Endothelial cell of umbilical vein (primary cell): ENCODE data around the gene SLC22A23. TPM values are rescaled to one million over a fixed set of nuclear protein-coding genes. Genes with fewer than 3 reads are reported as not detected.

Experiments
- BruUV-seq: library from RNA; stranded (reverse); fragments of 400-500 nt; replicated peaks from 2 replicates; lab custom pipeline; 2021; lab: Mats Ljungman, UMichigan
- CTCF ChIA-PET: fragments of 300-600, 350-600 bp; sonication (Branson Sonifier 250); formaldehyde crosslinking; loops from one replicate; lab custom pipeline; 2021; ENCODE audit warnings: antibody characterized with exemption, inconsistent platforms; lab: Charles Lee
- POLR2A ChIA-PET: fragments of 300-600, 350-600 bp; sonication (Branson Sonifier 250); formaldehyde crosslinking; loops from one replicate; lab custom pipeline; 2021; ENCODE audit warnings: antibody characterized with exemption, inconsistent platforms; lab: Charles Lee
- DNase-seq: peaks from one replicate; pipeline ENCODE4 v3.0.0-alpha.2; 2011; ENCODE audit warnings: low read depth, low spot score
- FAIRE-seq: peaks from 2 replicates; lab custom pipeline; 2011; peaks lifted over from hg19 to GRCh38; lab: Jason Lieb, UNC
- H2AFZ ChIP-seq: 2 replicates; pipeline ENCODE4 v1.6.0; 2012; ENCODE audit warnings: low read depth, low read length, control low read depth, inconsistent platforms
- H3K27ac ChIP-seq: 2 replicates; pipeline ENCODE4 v1.5.1; 2011; ENCODE audit warnings: low read depth, mild to moderate bottlenecking, control low read depth, low read length, moderate library complexity; ENCODE audit not compliant: insufficient read depth
- H3K27me3 ChIP-seq, 2 experiments: 2 replicates each; pipeline versions ENCODE4 v1.6.0 to v1.6.1; 2011; ENCODE audit warnings: low read length in 2 of 2, mixed read lengths in 1 of 2; ENCODE audit not compliant: control insufficient read depth in 2 of 2, insufficient read depth in 2 of 2
- H3K36me3 ChIP-seq, 2 experiments: 2 replicates in 1 of 2; 3 replicates in 1 of 2; pipeline ENCODE4 v1.5.1; 2011; ENCODE audit warnings: low read length in 2 of 2, mild to moderate bottlenecking in 1 of 2, moderate library complexity in 1 of 2; ENCODE audit not compliant: control insufficient read depth in 2 of 2, insufficient read depth in 2 of 2; ENCODE audit errors: extremely low read depth in 1 of 2
- H3K4me1 ChIP-seq: 3 replicates; pipeline ENCODE4 v1.5.1; 2011; ENCODE audit warnings: mild to moderate bottlenecking, low read length; ENCODE audit not compliant: control insufficient read depth, insufficient read depth; ENCODE audit errors: extremely low read depth
- H3K4me2 ChIP-seq: 2 replicates; pipeline ENCODE4 v1.6.1; 2011; ENCODE audit warnings: low read length, control low read depth, mixed read lengths; ENCODE audit not compliant: insufficient read depth
- H3K4me3 ChIP-seq, 3 experiments: fragments of 200-600 bp in 1 of 3; sonication (generic), shearing (Covaris generic) in 1 of 3; replicated peaks in 1 of 3; 2 replicates each; pipeline ENCODE4 v1.5.1; 2011 to 2016; ENCODE audit warnings: control low read depth in 3 of 3, low read length in 3 of 3, mild to moderate bottlenecking in 2 of 3, inconsistent platforms in 1 of 3, low read depth in 1 of 3, moderate library complexity in 1 of 3; ENCODE audit not compliant: insufficient read depth in 1 of 3
- H3K79me2 ChIP-seq: 2 replicates; pipeline ENCODE4 v1.6.0; 2012; ENCODE audit warnings: low read length, inconsistent platforms; ENCODE audit not compliant: control insufficient read depth, insufficient read depth
- H3K9ac ChIP-seq: replicated peaks from 2 replicates; pipeline ENCODE3; 2011; ENCODE audit warnings: low read length, control low read depth; ENCODE audit not compliant: insufficient read depth; ENCODE audit errors: extremely low read depth
- H3K9me1 ChIP-seq: replicated peaks from 3 replicates; pipeline ENCODE4 v1.6.0; 2011; ENCODE audit warnings: mild to moderate bottlenecking, low read length; ENCODE audit not compliant: control insufficient read depth, insufficient read depth; ENCODE audit errors: extremely low read depth
- H3K9me3 ChIP-seq: replicated peaks from 2 replicates; pipeline ENCODE4 v1.5.1; 2012; ENCODE audit warnings: low read length, inconsistent platforms; ENCODE audit not compliant: control insufficient read depth, insufficient read depth
- H4K20me1 ChIP-seq: replicated peaks from 2 replicates; pipeline ENCODE3; 2011; ENCODE audit warnings: mild to moderate bottlenecking, low read length; ENCODE audit not compliant: control insufficient read depth, insufficient read depth; ENCODE audit errors: extremely low read depth
- FOS ChIP-seq: IDR thresholded peaks from 2 replicates; pipeline ENCODE4 v1.6.1; 2011; ENCODE audit warnings: mild to moderate bottlenecking, low read length, moderate library complexity, borderline replicate concordance; ENCODE audit not compliant: insufficient read depth
- GATA2 ChIP-seq: IDR thresholded peaks from 2 replicates; pipeline ENCODE4 v1.7.0; 2011; ENCODE audit warnings: low read depth, mild to moderate bottlenecking, moderate library complexity, mixed read lengths, low read length; ENCODE audit not compliant: insufficient read length, insufficient read depth
- JUN ChIP-seq: IDR thresholded peaks from 2 replicates; pipeline ENCODE4 v1.6.1; 2011; ENCODE audit warnings: borderline replicate concordance, low read depth; ENCODE audit not compliant: insufficient read length, insufficient read depth
- MAX ChIP-seq: IDR thresholded peaks from 2 replicates; pipeline ENCODE4 v1.6.1; 2011; ENCODE audit not compliant: insufficient read depth, insufficient read length
- POLR2AphosphoS5 ChIP-seq: IDR thresholded peaks from 2 replicates; pipeline ENCODE4 v1.6.1; 2012; ENCODE audit warnings: low read depth, mild to moderate bottlenecking, control low read depth, low read length, moderate library complexity; ENCODE audit not compliant: insufficient read depth
- dilution Hi-C: fragments of 300-500 bp; cut with MboI; formaldehyde crosslinking; loops from one replicate; pipeline ENCODE4 v1.15.0; 2019; ENCODE audit warnings: low sequenced_read_pairs; ENCODE audit not compliant: extremely low pct_ligation_motif_present
- intact Hi-C: fragments of 100-400 bp; cut with micrococcal nuclease; formaldehyde crosslinking; loops from one replicate; pipeline ENCODE4 v1.10.0; 2022
- polyA plus RNA-seq, 4 experiments: library from polyadenylated mRNA; depleted of rRNA in 3 of 4; stranded (reverse) in 3 of 4; unstranded in 1 of 4; fragments of >200 nt; gene quantifications; 2 replicates each; pipeline versions ENCODE4 v1.2.1 to v1.2.3, GENCODE V29; 2011 to 2012; ENCODE audit warnings: missing spikeins in 1 of 4
- total RNA-seq: library from RNA; stranded (reverse); gene quantifications from 2 replicates; pipeline ENCODE4 v1.2.3, GENCODE V29; 2021
- TF ChIP-seq, protein P1 (sequence below), 2 donors: IDR thresholded peaks; 1 replicate in 1 of 2; 2 replicates in 1 of 2; pipeline ENCODE4 v1.5.1; 2011; ENCODE audit warnings: low read length in 2 of 2, mild to moderate bottlenecking in 2 of 2, moderate library complexity in 2 of 2, control low read depth in 1 of 2, inconsistent platforms in 1 of 2, low read depth in 1 of 2; ENCODE audit not compliant: insufficient read depth in 1 of 2; ENCODE audit errors: extremely low read depth in 1 of 2

The SLC22A23 gene
- total and polyA plus RNA-seq, 2 donors (not counting 3 experiments of a cell fraction or from before 2014, with no cell fraction given), result 4.2 to 14.3 TPM

- ChIA-PET CTCF (no interaction called here), POLR2A (interaction anchor here (1.2 kb wide), 1 partner anchor 69 kb away, joined by 3 read pairs; no protein-coding TSS in a partner anchor)
- Histone ChIP-seq H3K27ac (no peak overlapping the region), H3K4me2 (no peak overlapping the region), H3K9ac (no peak overlapping the region), H3K79me2 (no peaks in the 10 kb centered on the region), H3K9me3 (no peaks in the 10 kb centered on the region), H2AFZ (no peak overlapping the region), H3K4me1 (peaks cover 6% of the 10 kb centered on the region), H3K27me3 (no peaks in the 10 kb centered on the region), H4K20me1 (no peaks in the 10 kb centered on the region), H3K9me1 (no peaks in the 10 kb centered on the region), H3K36me3 (no peaks in the 10 kb centered on the region), H3K4me3 (no peak overlapping the region)
- TF ChIP-seq JUN, result no peak
- TF ChIP-seq, protein P1, sequence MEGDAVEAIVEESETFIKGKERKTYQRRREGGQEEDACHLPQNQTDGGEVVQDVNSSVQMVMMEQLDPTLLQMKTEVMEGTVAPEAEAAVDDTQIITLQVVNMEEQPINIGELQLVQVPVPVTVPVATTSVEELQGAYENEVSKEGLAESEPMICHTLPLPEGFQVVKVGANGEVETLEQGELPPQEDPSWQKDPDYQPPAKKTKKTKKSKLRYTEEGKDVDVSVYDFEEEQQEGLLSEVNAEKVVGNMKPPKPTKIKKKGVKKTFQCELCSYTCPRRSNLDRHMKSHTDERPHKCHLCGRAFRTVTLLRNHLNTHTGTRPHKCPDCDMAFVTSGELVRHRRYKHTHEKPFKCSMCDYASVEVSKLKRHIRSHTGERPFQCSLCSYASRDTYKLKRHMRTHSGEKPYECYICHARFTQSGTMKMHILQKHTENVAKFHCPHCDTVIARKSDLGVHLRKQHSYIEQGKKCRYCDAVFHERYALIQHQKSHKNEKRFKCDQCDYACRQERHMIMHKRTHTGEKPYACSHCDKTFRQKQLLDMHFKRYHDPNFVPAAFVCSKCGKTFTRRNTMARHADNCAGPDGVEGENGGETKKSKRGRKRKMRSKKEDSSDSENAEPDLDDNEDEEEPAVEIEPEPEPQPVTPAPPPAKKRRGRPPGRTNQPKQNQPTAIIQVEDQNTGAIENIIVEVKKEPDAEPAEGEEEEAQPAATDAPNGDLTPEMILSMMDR (IDR thresholded peaks at IDR 0.05; ENCODE audit: extremely low read depth in 1 of 2, insufficient read depth in 1 of 2, low read depth in 1 of 2, low read length in 2 of 2), result no peak
- no peak for TF ChIP-seq MAX
- no peak for TF ChIP-seq POLR2AphosphoS5
- TF ChIP-seq FOS, result no peak
- TF ChIP-seq GATA2, result no peak
- dilution Hi-C loops (no loop called here), intact Hi-C loops (no loop called here)
- FAIRE-seq (no peak), DNase-seq (no peak)
- BruUV-seq, result no TSS peak
Measured at GRCh38 chr6:3353213-3353903, 103.5 kb downstream of the SLC22A23 start.
